ENCODE measurements around the gene FAM81A.

- TF ChIP-seq CTCF (conservative IDR thresholded peaks at IDR 0.05) (peak; percentile 84), ZFX (IDR thresholded peaks at IDR 0.05) (no peak)
These were observed 63.6 kb downstream of the FAM81A start for GRCh38 chr15:59501597-59501996.
